Mammary epithelial cell (primary cell): ENCODE data around the gene MRPS26.

Experiments
- CTCF ChIP-seq, 2 donors: IDR thresholded peaks in 1 of 2; conservative IDR thresholded peaks in 1 of 2; 2 replicates each; pipeline ENCODE4 v1.5.1; 2011 to 2012; ENCODE audit warnings: inconsistent platforms in 2 of 2, low read length in 2 of 2, mild to moderate bottlenecking in 2 of 2, control low read depth in 1 of 2, low read depth in 1 of 2; ENCODE audit not compliant: insufficient read depth in 1 of 2; ENCODE audit errors: extremely low read depth in 1 of 2
- EZH2 ChIP-seq: IDR thresholded peaks from 2 replicates; pipeline ENCODE4 v1.6.1; 2012; ENCODE audit warnings: low read length, inconsistent platforms, borderline replicate concordance

DNA sequence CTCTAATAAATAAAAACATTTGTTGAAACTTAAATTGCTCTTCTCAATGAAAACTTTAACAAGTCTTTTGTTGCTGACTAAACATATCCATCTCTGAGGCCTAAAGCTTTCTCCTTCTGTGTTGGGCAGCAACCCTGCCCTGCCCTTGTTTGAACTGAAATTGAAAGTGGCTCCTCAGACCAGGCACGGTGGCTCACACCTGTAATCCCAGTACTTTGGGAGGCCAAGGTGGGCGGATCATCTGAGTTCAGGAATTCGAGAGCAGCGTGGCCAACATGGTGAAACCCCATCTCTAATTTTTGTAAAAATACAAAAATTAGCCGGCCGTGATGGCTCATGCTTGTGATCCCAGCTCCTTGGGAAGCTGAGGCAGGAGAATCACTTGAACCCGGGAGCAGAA, 31.7 kb upstream of the MRPS26 start:
- TF ChIP-seq CTCF (conservative IDR thresholded peaks at IDR 0.05 in 1 of 2, IDR thresholded peaks at IDR 0.05 in 1 of 2; ENCODE audit: extremely low read depth in 1 of 2, insufficient read depth in 1 of 2, low read depth in 1 of 2, low read length in 2 of 2) = no peak
- TF ChIP-seq EZH2 = no peak
